Measurements from ENCODE around the gene GFAP. TPM values are rescaled to one million over a fixed set of nuclear protein-coding genes. Genes with fewer than 3 reads are reported as not detected.

GFAP gene
- total RNA-seq, 1 donor from 2014 or later: 708 TPM

DNA sequence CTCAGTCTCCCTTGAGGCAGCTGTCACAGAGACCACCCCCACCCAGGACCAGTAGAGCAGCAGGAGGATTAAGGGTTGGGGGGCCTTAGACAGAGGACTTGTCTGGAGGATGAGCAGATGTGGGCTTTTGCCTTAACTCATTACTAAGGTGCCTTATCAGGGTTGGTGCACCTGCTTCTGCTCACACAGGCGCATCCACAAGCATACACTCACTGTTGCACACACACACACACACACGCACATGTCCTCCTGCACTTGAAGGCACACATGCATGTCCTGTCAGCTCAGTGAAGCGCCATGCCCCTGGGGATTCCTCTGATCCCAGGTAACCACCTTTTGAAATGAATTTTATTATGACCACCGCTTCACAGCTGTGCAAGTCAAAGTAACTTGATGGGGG, 1.2 kb downstream of the GFAP start:
- no peak for DNase-seq

- no peak for DNase-seq
Observed at GRCh38 chr17:44913676-44914075, 1.6 kb downstream of the GFAP start.

- DNase-seq: no peak
Observed at GRCh38 chr17:44912763-44913544, 2.3 kb downstream of the GFAP start.

GRCh38 chr17:44911133-44912001, 3.9 kb downstream of the GFAP start:
- DNase-seq: no peak

GRCh38 chr17:44910231-44911106, 4.8 kb downstream of the GFAP start:
- DNase-seq: no peak

GRCh38 chr17:44909681-44910144, 5.6 kb downstream of the GFAP start:
- DNase-seq: no peak

GRCh38 chr17:44908761-44909326, 6.5 kb downstream of the GFAP start:
- DNase-seq: no peak

- no peak for DNase-seq
Observed at GRCh38 chr17:44907729-44908470, 7.4 kb downstream of the GFAP start.

DNA sequence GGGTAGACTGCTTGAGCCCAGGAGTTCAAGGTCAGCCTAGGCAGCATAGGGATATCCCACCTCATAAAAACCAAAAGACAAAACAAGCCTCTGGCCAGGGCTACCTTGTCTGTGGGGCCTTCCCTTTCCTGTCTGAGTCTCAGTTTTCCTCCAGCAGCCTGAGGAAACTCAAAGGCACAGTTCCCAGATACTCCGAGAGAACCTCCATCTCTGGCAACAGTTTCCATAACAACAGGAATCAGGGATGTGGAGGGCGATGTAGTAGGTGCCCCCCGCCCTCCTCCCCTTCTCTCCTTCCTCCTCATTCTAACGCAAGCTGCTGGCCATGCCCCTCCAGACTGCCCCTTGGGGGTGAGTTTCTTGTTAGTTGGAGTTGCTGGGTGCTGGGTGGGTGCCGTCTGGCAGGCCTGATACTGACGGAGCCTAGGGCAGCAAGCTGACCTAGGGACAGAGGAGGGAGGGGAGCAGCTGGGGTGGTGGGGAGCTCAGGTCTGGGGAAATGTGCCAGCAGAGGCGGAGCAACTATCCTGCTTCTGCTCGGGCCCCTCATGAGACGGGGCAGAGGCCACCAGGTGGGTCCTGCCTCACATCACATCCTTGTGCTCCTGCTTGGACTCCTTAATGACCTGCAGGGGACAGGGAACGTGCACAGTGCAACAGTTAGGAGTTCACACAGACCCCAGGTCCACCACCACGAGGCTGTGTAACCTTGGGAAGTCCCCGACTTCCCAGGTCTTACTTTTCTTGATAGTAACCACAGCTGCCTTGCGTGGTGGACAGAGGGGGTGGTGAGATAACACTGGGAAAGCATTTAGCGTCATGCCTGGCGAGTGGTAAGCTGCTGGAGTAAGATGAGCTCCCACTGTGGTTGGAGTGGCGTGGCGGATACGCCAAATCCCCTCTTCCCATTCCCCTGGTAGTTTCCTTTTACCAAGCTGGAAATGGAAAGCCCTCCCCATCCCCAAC, 8.3 kb downstream of the GFAP start:
- DNase-seq: no peak

GRCh38 chr17:44906010-44906646, 9.2 kb downstream of the GFAP start:
- DNase-seq: no peak

- DNase-seq: no peak
Observed at GRCh38 chr17:44905006-44906000, 10.0 kb downstream of the GFAP start.

DNA sequence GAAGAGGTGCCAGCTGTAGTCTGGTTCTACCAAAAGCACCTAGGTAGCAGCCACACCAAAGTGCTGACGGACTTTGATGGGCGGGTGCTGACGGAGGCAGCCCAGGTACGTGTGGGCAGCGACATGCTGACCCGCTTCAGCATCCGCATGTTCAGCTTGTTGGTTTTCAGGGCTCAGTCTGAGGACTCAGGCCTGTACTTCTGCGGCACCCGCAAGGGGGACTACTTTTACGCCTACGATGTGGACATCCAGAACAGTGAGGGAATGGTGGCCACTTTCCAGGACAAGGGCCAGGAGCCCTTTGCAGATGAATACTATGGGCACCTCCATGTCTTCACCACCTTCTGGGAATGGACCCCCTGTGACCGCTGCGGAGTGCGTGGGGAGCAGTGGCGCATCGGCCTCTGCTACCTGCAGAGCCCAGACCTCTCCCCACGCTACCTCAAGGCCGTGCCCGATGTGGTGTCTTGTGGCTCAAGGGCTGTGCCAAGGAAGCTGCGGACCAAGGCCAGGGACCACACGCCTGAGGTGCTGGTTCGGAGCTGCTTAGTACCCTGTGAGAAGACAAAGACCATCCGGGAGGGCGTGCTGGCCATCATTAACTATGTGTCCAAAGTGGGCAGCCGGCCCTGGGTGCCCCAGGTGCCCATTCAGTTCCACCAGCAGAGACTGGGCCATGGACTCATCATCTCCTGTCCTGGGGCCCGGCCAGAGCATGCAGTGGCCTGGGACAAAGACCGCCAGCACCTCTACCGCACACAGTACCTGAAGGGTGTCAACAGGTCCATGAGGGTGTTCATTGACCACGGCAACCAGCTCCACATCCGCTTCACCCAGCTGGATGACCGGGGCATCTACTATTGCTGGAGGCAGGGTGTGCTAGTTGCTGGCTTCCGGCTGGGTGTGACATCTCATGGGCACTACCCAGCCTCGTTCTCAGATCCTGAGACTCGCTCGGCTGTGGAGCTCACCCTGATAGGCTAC, 11.0 kb downstream of the GFAP start:
- no peak for DNase-seq

DNA sequence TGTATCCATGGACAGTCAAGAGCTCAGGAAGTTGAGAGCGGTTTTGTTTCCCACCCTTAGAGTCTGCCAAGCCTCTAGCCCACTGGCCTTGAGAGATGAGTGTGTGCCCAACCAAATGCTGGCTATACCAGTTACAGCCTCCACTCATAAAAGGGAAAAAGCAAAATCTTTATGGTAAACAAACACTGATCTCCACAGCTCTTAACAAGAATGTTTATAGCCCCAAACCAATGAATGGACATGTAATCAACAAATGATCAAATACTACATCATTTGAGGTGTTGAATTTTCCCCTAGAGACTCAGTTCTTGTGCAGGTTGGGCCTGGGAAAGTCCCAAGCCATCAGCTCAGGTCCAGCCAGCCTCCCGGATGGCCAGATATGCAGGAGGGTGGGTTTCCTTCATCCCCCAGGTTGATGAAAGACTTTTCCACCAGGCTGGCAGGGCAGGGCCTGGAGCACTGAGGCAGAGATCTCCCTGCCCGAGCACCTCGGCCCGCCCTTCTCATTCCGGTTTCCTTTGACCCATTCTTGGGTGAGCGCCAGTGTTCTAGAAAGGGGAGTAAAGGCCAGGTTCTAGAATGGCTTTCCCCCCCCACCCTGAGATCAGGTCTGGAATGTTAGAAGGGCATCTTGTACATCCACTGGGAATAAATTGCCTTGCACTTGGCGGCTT, 12.2 kb downstream of the GFAP start:
- DNase-seq: no peak

DNA sequence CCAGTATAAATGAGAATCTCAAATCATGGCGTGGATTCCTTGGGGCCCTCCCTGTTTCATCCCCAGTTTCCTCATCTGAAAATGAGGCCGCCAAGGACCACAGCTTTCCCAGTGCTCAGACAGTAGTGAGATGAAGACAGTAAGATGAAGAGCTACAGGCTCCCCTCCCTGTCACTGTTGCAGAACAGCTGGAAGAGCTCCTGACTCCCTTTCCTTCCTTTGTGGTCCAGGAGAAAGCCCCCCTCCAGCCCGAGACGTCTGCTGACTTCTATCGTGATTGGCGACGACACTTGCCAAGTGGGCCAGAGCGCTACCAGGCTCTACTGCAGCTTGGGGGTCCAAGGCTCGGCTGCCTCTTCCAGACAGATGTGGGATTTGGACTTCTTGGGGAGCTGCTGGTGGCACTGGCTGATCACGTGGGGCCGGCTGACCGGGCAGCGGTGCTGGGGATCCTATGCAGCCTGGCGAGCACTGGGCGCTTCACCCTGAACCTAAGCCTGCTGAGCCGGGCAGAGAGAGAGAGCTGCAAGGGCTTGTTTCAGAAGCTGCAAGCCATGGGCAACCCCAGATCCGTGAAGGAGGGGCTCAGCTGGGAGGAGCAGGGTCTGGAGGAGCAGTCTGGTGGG, 13.1 kb downstream of the GFAP start:
- no peak for DNase-seq

GRCh38 chr17:44901411-44901921, 13.8 kb downstream of the GFAP start:
- no peak for DNase-seq

GRCh38 chr17:44900894-44901293, 14.4 kb downstream of the GFAP start:
- DNase-seq: no peak

All from occipital lobe (tissue), 2 donors.